ENCODE measurements around the gene UBQLNL.

GRCh38 chr11:5557751-5558150 is 41.3 kb upstream of the UBQLNL start:
- TF ChIP-seq CTCF (IDR thresholded peaks at IDR 0.05) (no peak), POLR2A (IDR thresholded peaks at IDR 0.05) (no peak)
